T-helper 17 cell (primary cell): ENCODE results near the gene KLF16. TPM values are rescaled to one million over a fixed set of nuclear protein-coding genes. Genes with fewer than 3 reads are reported as not detected.

Source experiments
- ATAC-seq: fragments of 150-1000 bp; cut with Tn5 transposase; 2 replicates; pipeline ENCODE4 v1.10.0; 2021; ENCODE audit warnings: mild to moderate bottlenecking, moderate library complexity
- DNase-seq, 3 donors: peaks; one replicate each; pipeline versions ENCODE4 v3.0.0 to v3.0.0-alpha.2; 2020 to 2021
- H3K9me3 ChIP-seq: one replicate; pipeline ENCODE4 v1.7.0; 2013; ENCODE audit warnings: low read length, mild to moderate bottlenecking; ENCODE audit not compliant: control insufficient read depth, poor library complexity, severe bottlenecking
- H3K27ac Mint-ChIP-seq: one replicate; pipeline ENCODE4 v1.8.0; 2022; ENCODE audit warnings: mild to moderate bottlenecking, moderate library complexity, mixed read lengths
- H3K27me3 Mint-ChIP-seq: one replicate; pipeline ENCODE4 v1.8.0; 2022; ENCODE audit warnings: mixed read lengths
- H3K36me3 Mint-ChIP-seq: one replicate; pipeline ENCODE4 v1.8.0; 2022; ENCODE audit warnings: low read depth, mixed read lengths
- H3K4me1 Mint-ChIP-seq: one replicate; pipeline ENCODE4 v1.8.0; 2022; ENCODE audit warnings: mild to moderate bottlenecking, mixed read lengths
- H3K4me3 Mint-ChIP-seq: one replicate; pipeline ENCODE4 v1.8.0; 2022; ENCODE audit warnings: mild to moderate bottlenecking, moderate library complexity, mixed read lengths
- total RNA-seq, 4 donors: library from RNA in 2 of 4; stranded (reverse) in 2 of 4; gene quantifications; one replicate each; pipeline ENCODE4 v1.2.3 and lab custom pipeline; 2022 to 2026

Gene KLF16
- total RNA-seq, 2 donors from 2014 or later: 37.9 to 46.5 TPM

DNA sequence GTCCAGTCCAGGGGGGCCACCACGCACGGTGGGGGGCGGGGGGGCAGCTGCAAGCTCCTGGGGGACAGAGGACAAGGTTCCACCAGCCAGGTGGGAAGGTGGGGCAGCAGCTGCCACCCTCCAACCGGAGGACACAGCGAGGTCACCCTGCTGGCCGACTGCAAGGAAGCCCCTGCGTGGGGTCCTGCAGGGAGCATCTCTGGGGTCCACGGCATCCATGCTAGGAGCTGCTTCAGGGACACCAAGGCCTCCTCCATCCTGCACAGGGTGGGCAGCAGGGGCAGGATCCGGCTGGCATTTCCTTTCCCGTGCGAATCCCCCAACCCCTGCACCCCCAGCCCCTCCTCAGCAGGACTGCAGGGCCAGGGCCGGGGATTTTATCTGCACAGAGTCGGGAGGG, 8.3 kb upstream of the KLF16 start:
- Mint-ChIP-seq H3K4me1 (peaks cover 25% of the 10 kb centered on the region), H3K4me3 (no peak overlapping the region), H3K27ac (no peak overlapping the region), H3K36me3 (no peaks in the 10 kb centered on the region), H3K27me3 (no peaks in the 10 kb centered on the region)
- no peaks in the 10 kb centered on the region for H3K9me3 ChIP-seq
- DNase-seq (no peak), ATAC-seq (no peak)

DNA sequence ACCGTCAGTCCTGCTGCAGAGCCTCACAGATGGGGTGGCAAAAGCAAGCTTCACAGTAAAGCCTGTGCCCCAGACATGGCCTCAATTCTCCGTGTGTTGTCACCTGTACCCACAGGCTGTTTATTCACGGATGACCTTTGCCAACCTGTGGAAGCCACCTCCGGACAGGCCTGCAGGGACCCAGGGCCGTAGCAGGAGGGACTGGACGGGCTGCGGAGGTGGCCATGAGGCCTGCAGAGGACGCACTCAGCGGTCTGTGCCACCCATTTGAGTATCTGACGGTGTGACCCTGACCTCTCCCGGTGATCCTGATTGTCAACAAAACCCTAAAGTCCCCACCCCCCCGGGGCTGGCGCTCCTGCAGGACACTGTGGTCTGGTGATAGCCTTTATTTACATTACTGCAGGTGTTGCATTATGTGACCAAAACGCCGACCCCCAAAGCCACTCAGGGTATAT, 7.8 kb upstream of the KLF16 start:
- H3K27ac Mint-ChIP-seq: no peak overlapping the region
- H3K27me3 Mint-ChIP-seq: no peaks in the 10 kb centered on the region
- H3K4me3 Mint-ChIP-seq: no peak overlapping the region
- no peaks in the 10 kb centered on the region for H3K36me3 Mint-ChIP-seq
- H3K9me3 ChIP-seq: no peaks in the 10 kb centered on the region
- ATAC-seq: no peak
- H3K4me1 Mint-ChIP-seq: peaks cover 20% of the 10 kb centered on the region
- DNase-seq: no peak

DNA sequence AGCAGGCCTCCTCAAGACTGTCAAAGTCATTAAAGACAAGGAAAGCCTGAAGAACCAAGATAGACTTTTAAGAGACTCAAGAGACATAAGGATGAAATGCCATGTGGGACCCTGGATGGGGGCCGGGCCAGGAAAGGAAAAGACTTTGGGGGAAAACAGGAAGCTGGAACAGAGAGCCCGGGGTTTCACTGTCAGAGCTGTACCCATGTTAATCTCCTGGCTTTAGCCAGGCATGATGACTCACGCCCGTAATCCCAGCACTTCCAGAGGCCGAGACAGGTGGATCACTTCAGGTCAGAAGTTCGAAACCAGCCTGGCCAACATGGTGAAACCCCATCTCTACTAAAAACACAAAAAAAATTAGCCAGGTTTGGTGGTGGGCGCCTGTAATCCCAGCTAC, 5.6 kb upstream of the KLF16 start:
- no peak for DNase-seq
- peaks cover 6% of the 10 kb centered on the region for H3K4me1 Mint-ChIP-seq
- H3K27me3 Mint-ChIP-seq: no peaks in the 10 kb centered on the region
- H3K9me3 ChIP-seq: no peaks in the 10 kb centered on the region
- no peaks in the 10 kb centered on the region for H3K36me3 Mint-ChIP-seq
- no peak overlapping the region for H3K27ac Mint-ChIP-seq
- ATAC-seq: no peak
- H3K4me3 Mint-ChIP-seq: no peak overlapping the region

DNA sequence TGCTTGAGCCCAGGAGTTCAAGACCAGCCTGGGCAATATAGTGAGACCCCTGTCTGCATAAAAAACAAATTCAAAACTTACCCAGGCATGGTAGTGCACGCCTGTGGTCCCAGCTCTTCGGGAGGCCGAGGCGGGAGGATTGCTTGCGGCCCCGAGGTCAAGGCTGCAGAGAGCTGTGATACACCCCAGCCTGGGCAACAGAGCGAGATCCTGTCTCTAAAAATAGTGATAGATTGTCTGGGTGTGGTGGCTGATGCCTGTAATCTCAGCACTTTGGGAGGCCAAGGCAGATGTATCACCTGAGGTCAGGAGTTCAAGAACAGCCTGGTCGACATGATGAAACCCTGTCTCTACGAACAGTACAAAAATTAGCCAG, 4.0 kb upstream of the KLF16 start:
- H3K4me1 Mint-ChIP-seq: peaks cover 4% of the 10 kb centered on the region
- ATAC-seq: no peak
- no peak for DNase-seq
- no peaks in the 10 kb centered on the region for H3K27me3 Mint-ChIP-seq
- H3K4me3 Mint-ChIP-seq: no peak overlapping the region
- peak overlapping the region; percentile 59 for H3K27ac Mint-ChIP-seq
- no peaks in the 10 kb centered on the region for H3K9me3 ChIP-seq
- no peaks in the 10 kb centered on the region for H3K36me3 Mint-ChIP-seq

DNA sequence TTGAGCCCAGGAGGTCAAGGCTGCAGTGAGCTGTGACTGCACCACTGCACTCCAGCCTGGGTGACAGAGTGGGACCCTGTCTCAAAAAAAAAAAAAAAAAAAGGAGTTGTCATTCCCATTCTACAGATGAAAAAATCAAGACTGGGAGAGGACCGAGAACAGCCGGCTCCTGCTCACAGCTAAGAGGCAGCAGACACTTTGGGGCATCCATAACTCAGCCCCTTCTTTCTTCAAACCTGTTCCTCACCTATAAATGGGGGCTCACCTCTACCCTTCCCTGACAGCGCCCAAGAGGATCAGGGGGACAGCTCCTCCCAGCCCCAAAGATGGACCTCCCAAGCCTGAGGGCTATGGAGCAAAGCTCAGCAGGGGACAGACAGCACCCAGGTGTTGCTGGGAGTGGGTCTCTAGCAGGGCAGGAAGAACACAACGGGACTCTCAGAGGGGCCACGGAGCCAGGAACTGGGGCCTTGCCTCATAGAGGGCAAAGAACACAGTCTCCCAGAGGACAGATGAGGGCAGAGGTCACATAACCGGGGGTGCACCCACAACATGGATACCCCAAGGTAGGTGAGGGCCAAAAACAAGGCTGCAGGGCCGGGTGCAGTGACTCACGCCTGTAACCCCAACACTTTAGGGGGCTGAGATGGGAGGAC, 3.4 kb upstream of the KLF16 start:
- Mint-ChIP-seq H3K4me3 (no peak overlapping the region), H3K36me3 (no peaks in the 10 kb centered on the region), H3K27me3 (no peaks in the 10 kb centered on the region), H3K27ac (peak overlapping the region; percentile 59), H3K4me1 (peaks cover 7% of the 10 kb centered on the region)
- no peak for ATAC-seq
- no peak for DNase-seq
- H3K9me3 ChIP-seq: no peaks in the 10 kb centered on the region

DNA sequence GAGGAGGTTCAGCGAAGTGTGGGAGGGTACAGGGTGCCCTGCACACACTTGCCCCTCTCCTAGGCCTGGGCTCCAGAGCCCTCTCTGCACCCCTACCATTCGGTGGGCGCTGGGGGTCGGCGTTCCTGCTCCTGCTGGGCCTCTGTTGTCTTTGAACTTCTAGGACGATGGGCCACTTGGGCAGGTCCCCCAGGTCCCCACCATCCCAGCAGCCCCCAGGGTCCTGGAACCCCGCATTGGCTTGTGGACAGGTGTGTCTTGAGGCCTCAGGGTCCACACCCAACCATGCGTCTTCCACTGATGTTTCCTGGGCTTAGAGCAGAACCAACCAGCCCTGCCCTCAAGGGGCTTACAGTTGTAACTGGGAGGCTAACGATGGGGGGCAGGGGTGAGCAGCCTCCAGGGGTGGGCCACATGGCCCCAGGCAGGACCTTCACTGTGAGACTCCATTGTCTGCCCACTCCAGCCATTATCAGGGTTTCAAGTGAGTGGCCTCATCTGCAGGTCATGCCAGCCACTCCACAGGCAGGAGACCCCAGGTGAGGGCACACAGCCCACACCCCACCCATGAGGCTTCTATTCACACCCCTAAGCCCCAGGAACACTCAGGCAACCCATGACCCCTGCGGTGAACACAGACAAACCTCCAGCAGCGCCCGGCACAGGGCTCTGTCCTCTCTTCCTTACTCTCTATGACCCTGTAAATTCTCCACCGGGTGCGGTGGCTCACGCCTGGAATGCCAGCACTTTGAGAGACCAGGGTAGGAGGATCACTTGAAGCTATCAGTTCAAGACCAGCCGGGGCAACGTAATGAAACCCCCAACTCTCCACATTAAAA, 2.0 kb upstream of the KLF16 start:
- Mint-ChIP-seq H3K27me3 (no peaks in the 10 kb centered on the region), H3K4me3 (peak overlapping the region; percentile 77), H3K4me1 (peaks cover 14% of the 10 kb centered on the region), H3K27ac (peak overlapping the region; percentile 78), H3K36me3 (no peaks in the 10 kb centered on the region)
- no peaks in the 10 kb centered on the region for H3K9me3 ChIP-seq
- DNase-seq (no peak), ATAC-seq (no peak)

DNA sequence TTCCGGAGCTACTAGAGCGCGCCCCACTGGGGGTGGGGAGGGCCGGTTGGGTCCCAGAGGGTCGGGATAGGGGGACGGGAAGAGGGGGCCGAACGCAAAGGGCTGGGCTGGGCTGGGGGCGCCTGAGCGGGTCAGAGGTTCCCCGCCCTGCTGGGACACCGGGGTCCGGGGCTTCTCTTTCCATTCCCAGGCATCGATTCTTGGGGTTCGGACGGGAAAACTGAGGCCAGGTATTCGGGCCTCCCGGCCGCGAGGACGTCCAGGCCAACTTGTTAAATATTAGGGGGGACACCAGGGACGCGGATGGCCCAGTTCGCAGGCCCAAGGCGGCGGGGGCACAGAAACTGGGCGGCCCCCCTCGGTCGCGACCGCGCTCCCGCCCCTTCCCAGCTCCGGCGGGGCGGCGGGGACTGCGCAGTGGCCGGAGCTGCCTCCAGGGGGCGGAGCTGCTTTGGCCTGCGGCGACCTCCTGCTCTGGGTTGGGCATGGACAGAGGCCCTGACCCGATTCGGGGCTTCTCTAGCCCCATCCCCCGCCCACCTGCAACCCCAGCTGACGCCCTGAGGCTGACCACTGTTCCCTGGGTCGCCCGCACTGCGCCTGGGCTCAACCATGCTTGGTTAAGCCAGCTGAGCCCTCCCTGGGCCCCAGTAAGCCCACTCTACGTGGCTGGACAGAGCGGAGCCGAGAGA, 1.2 kb upstream of the KLF16 start:
- peaks cover 17% of the 10 kb centered on the region for H3K4me1 Mint-ChIP-seq
- H3K4me3 Mint-ChIP-seq: peak overlapping the region; percentile 77
- ATAC-seq (no peak), DNase-seq (peak in 2 of 3 donors; percentile 47 to 54)
- no peaks in the 10 kb centered on the region for H3K27me3 Mint-ChIP-seq
- H3K36me3 Mint-ChIP-seq: no peaks in the 10 kb centered on the region
- H3K27ac Mint-ChIP-seq: peak overlapping the region; percentile 78
- H3K9me3 ChIP-seq: no peaks in the 10 kb centered on the region

DNA sequence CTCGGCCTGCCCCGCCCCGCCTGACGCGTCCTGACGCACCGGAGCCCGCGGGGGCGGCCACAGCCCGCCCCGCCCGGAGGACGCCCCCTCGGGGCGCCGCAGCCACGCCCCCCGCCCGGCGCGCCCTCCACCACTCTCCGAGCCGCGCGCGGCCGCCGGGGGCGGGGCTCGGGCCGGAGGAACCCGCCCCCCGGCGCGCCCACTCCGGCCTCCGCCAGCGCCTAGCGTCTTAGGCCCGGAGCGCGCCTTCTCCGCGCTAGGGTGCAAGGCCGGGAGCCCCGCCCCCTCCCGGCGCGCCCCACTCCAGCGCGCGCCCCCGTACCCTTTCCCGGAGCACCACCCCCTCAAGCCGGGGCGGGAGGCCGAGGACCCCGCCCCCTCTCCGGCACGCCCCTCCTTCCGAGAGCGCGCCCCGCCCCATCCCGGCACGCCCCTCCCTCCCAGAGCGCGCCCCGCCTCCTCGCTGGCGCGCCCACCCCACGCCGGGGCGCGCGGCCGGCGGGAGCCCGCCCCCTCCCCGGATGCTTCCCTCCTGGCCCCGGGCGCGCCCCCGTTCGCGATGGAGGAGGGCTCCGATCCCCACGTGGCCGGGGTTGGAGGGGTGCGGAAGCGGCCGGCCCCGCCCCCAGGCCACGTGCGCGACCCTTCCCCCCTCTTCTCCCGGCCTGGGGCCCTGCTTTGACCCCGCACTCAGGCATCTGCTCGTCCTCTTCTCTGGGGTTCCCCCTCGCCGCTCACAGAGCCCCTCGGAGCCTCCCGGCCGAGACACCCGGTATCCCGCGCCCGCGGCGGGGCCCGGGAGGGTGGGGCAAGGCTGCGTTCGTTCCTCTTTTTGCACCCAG, 480 bp upstream of the KLF16 start:
- peak; percentile 76 for ATAC-seq
- Mint-ChIP-seq H3K27ac (no peak overlapping the region), H3K36me3 (no peaks in the 10 kb centered on the region), H3K27me3 (no peaks in the 10 kb centered on the region), H3K4me1 (peaks cover 22% of the 10 kb centered on the region), H3K4me3 (peak overlapping the region; percentile 77)
- peak; percentile 92 to 96 (median 93) for DNase-seq
- H3K9me3 ChIP-seq: no peaks in the 10 kb centered on the region

DNA sequence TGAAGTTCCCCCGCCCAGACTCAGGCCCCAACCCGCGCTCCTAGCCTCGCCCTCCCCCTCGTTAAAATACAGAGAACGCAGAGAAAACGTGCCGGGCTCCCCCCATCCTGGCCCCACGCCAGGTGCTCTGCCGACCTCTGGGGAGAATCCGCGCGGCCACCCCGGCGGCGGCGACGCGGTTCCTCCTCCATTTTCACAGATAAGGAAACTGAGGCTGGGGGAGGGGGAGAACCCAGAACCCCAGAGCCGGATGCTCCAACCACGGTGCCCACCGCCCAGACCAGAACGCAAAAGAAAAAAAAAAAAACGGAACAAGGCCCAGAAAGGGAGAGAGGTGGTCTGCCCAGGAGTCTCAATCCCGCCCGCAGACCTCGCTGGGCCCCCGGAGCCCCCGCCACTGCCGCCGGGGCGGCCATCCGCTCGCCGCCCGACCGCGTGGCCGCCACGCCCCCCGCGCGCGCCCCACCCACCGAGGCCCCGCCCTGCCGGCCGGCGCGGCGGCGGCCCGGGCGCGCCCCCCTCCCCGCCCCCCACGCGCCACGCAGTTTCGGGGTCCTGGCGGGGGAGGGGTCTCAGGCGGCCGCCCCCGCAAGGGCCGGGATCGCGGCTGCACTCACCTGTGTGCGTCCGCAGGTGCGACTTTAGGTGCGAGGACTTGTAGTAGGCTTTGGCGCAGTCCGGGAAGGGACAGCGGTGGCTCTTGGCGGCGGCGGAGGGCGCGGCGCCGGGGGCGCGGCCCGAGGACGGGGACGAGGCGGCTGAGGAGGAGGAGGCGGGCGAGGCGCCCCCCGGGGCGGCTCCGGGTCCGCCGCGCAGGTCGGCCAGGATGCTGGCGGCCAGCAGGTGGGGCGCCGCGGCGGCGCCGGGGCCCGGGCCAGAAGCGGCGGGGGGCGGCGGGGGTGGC, 703 bp downstream of the KLF16 start:
- no peak for ATAC-seq
- Mint-ChIP-seq H3K36me3 (no peaks in the 10 kb centered on the region), H3K4me1 (peaks cover 25% of the 10 kb centered on the region), H3K27me3 (no peaks in the 10 kb centered on the region), H3K27ac (peak overlapping the region; percentile 96), H3K4me3 (peak overlapping the region; percentile 98)
- peak; percentile 64 to 69 (median 65) for DNase-seq
- no peaks in the 10 kb centered on the region for H3K9me3 ChIP-seq

DNA sequence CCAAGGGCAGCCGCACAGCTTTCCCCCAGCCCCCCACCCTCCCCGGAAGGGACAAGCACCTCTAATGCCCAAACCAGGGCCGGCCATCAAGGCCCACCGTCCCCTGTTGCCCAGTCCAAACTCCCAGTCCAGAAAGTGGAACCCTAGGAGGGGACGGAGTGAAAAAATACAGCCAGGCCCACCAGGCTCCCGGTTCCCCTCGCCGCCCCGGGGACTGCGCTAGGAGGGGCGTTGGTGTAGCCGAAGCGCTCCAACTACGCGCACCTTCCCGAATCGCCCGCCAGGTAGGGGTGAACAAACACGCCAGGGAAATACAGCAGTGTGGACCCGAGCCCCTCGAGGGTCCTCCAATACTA, 1.3 kb downstream of the KLF16 start:
- Mint-ChIP-seq H3K4me3 (peak overlapping the region; percentile 98), H3K36me3 (no peaks in the 10 kb centered on the region), H3K27me3 (no peaks in the 10 kb centered on the region), H3K4me1 (peaks cover 25% of the 10 kb centered on the region), H3K27ac (peak overlapping the region; percentile 96)
- no peak for ATAC-seq
- no peaks in the 10 kb centered on the region for H3K9me3 ChIP-seq
- no peak for DNase-seq

DNA sequence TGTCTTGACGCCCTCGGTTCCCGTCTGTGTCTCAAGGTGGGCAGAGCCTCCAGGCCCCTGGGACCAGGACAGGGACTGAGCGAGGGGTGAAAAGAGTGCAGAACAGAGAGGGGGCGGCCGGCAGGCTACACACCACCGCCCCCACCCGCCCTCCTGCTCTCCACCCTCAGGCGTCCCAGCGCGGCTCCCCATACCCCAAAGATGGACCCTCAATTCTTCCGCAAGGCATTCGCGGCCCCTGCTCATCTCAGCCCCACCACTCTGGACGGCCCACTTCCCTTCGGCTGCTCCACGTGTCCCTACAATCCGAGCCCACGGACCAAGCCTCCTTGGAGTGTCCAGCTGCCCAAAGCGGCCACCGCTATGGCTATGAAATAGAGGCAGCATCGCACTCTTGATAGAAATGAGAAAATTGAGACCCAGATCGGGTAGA, 1.8 kb downstream of the KLF16 start:
- DNase-seq (no peak), ATAC-seq (no peak)
- peaks cover 25% of the 10 kb centered on the region for H3K4me1 Mint-ChIP-seq
- peak overlapping the region; percentile 98 for H3K4me3 Mint-ChIP-seq
- H3K36me3 Mint-ChIP-seq: no peaks in the 10 kb centered on the region
- H3K27ac Mint-ChIP-seq: peak overlapping the region; percentile 96
- no peaks in the 10 kb centered on the region for H3K9me3 ChIP-seq
- no peaks in the 10 kb centered on the region for H3K27me3 Mint-ChIP-seq
